GM12874 (cell line): ENCODE measurements around the gene ZRANB2.
A peak's percentile ranks its signal among the peaks of the same experiment; 100 is the strongest.

ENCODE experiments used
- CTCF ChIP-seq: IDR thresholded peaks from 2 replicates; pipeline ENCODE4 v1.5.1; 2011; ENCODE audit warnings: low read depth, mild to moderate bottlenecking, control low read depth, low read length, moderate library complexity; ENCODE audit not compliant: insufficient read depth

The ZRANB2 gene

GRCh38 chr1:71080739-71081696, at the start of gene ZRANB2:
TSS of gene ZRANB2 (minus strand) at chr1:71081035. CDS start at chr1:71080995, 40 bp downstream.
- peak; percentile 42; the same call in 1 of the 2 replicates for TF ChIP-seq CTCF

GRCh38 chr1:71128060-71128459, 47.2 kb upstream of the ZRANB2 start:
- TF ChIP-seq CTCF, result no peak

GRCh38 chr1:71118086-71118485, 37.3 kb upstream of the ZRANB2 start:
- no peak for TF ChIP-seq CTCF

GRCh38 chr1:71116729-71117128, 35.9 kb upstream of the ZRANB2 start:
- TF ChIP-seq CTCF, result no peak

GRCh38 chr1:71106658-71107322, 26.0 kb upstream of the ZRANB2 start:
- TF ChIP-seq CTCF, result no peak

- no peak for TF ChIP-seq CTCF
These were observed 23.6 kb upstream of the ZRANB2 start for GRCh38 chr1:71104417-71104816.

GRCh38 chr1:71101839-71102376, 21.1 kb upstream of the ZRANB2 start:
- no peak for TF ChIP-seq CTCF
